ENCODE measurements around the gene MAGI2.

MAGI2 gene

DNA sequence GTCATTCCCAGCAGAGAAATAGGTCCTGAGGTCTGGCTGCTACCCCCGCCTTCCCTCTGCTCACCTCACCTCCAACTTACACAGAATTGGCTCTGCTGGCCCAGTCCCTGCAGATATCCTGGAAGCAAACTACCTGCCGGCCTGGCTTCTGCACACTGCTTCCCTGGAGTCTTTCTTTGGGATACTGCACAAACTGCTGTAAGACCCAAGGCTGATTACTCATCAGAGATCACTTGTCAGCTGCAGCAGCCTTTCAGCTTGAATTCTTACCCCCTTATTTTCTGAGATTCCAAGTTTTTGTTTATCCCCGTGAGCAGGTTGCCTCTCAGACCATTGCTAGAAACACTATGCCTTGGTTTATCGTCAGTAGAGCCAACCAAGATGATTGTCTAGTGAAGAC lies 1228.5 kb downstream of the MAGI2 start:
- POLR2A ChIA-PET = no interaction called here
- CTCF ChIA-PET = no interaction called here
- DNase-seq (ENCODE audit: extremely low spot score) = no peak

GRCh38 chr7:78223598-78223997 lies 1229.9 kb downstream of the MAGI2 start:
- ChIA-PET CTCF (interaction anchor here (0.8 to 1.6 kb wide), 2 partner anchors 9 to 11 kb away, joined by 3 to 4 read pairs; no protein-coding TSS in a partner anchor), POLR2A (no interaction called here)

More for the DNA sequence above, 1228.5 kb downstream of the MAGI2 start:
- no peak for TF ChIP-seq CTCF (IDR thresholded peaks at IDR 0.05; ENCODE audit: control extremely low read depth, extremely low read depth, low read depth, missing control alignments)

GRCh38 chr7:78222001-78222751 lies 1231.3 kb downstream of the MAGI2 start:
- ChIA-PET CTCF (interaction anchor here (0.6 kb wide), 1 partner anchor 15 kb away, joined by 3 read pairs; no protein-coding TSS in a partner anchor), POLR2A (no interaction called here)
- no peak for TF ChIP-seq CTCF (IDR thresholded peaks at IDR 0.05; ENCODE audit: control extremely low read depth, extremely low read depth, low read depth, missing control alignments)
- DNase-seq (ENCODE audit: extremely low spot score) = no peak

More at GRCh38 chr7:78223598-78223997, 1229.9 kb downstream of the MAGI2 start:
- TF ChIP-seq CTCF (IDR thresholded peaks at IDR 0.05; ENCODE audit: control extremely low read depth, extremely low read depth, low read depth, missing control alignments) = no peak
- no peak for DNase-seq (ENCODE audit: extremely low spot score)

GRCh38 chr7:78220754-78221153 lies 1232.7 kb downstream of the MAGI2 start:
- CTCF ChIA-PET = no interaction called here
- DNase-seq (ENCODE audit: extremely low spot score) = no peak
- TF ChIP-seq CTCF (IDR thresholded peaks at IDR 0.05; ENCODE audit: control extremely low read depth, extremely low read depth, low read depth, missing control alignments) = no peak
- POLR2A ChIA-PET = interaction anchor here (0.6 kb wide), 1 partner anchor 603 kb away, joined by 3 read pairs; no protein-coding TSS in a partner anchor

- DNase-seq (ENCODE audit: extremely low spot score) = no peak
- ChIA-PET POLR2A (no interaction called here), CTCF (no interaction called here)
- no peak for TF ChIP-seq CTCF (IDR thresholded peaks at IDR 0.05; ENCODE audit: control extremely low read depth, extremely low read depth, low read depth, missing control alignments)
Measured at GRCh38 chr7:78218876-78219275, 1234.6 kb downstream of the MAGI2 start.

- CTCF ChIA-PET = interaction anchor here (0.6 kb wide), 1 partner anchor 15 kb away, joined by 3 read pairs; no protein-coding TSS in a partner anchor
- no peak for TF ChIP-seq CTCF (IDR thresholded peaks at IDR 0.05; ENCODE audit: control extremely low read depth, extremely low read depth, low read depth, missing control alignments)
- POLR2A ChIA-PET = no interaction called here
- no peak for DNase-seq (ENCODE audit: extremely low spot score)
Measured at GRCh38 chr7:78218051-78218450, 1235.4 kb downstream of the MAGI2 start.
